OCI-M2 (cell line): ENCODE results near the gene SDK2.
"Not testable (repeated sequence)": the region's sequence is repeated elsewhere in the genome, so short reads cannot be mapped to it uniquely, and the experiment has no call there.

Experiments used
- DNase-seq: peaks from one replicate; lab custom pipeline; 2025; ENCODE audit not compliant: unreplicated experiment; lab: John Stamatoyannopoulos, UW

The SDK2 gene

DNA sequence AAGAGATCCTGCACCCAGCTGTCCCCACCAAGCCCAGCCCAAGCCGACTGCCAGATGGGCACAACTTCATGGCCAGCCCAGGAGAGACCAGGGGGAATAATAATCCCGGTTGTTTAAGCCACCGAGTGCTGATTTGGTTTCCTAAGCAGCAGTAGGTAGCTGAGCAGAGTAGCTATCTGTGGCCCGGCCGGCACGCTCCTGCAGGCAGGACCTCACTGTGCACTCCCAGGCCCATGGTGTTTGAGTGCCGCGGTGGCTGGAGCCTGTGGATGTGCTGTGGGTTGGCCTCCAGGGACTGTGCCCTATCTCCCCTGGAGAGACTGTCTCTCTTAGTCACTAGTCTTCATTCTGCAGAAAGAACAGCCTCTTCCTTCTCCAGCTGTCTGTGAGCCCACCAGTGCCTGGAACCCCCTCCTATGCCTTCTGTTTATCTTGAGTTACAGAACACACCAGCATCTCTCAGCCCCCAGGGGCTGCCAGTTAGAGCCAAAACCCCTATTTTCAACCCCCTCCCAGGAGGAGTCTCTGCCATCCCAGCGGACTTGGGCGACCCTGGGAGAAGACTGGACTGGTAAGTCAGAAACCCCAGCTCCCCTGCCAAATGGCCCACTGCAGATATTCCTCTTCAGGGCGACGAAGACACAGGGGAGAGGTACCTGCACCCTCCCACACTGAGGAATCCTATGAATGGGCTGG, 152.0 kb downstream of the SDK2 start:
- DNase-seq, result no peak

DNA sequence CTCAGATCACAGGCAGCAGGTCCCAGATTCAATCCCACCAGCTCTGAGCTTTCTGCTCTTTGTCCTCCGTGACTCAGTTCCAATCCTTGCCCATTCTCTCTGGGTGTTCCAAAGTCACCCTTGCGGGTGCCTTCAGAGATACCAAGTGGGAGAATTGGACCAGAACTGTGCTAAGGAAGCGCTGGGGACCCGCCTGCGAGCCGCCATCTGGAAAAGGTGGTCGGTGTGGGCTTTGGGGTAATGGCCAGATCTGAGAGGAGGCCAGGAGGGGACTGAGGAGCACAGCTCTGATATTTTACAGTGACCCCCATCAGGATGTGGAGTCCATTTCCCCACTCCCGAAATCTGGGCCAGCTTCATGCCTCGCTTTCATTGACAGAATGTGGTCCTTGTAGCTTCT, 152.6 kb downstream of the SDK2 start:
- DNase-seq, result no peak

DNA sequence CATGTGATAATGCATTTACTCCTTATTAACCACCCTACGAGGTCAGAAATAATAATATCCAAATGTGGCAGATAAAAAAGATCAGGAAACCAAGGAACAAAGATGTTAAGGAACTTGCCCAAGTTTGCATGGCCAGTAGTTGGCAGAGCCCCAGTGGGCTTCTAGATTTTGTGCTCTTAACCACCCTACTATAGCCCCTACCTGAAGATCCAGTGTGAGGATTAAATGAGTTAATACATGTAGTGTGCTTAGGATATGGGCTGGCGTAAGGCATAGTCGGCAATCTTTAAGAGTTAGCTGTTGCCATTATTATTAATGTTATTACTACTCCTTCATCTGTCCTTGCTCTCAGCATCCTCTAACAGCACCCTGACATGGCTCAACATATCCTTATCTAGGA, 153.4 kb downstream of the SDK2 start:
- DNase-seq, result no peak

DNA sequence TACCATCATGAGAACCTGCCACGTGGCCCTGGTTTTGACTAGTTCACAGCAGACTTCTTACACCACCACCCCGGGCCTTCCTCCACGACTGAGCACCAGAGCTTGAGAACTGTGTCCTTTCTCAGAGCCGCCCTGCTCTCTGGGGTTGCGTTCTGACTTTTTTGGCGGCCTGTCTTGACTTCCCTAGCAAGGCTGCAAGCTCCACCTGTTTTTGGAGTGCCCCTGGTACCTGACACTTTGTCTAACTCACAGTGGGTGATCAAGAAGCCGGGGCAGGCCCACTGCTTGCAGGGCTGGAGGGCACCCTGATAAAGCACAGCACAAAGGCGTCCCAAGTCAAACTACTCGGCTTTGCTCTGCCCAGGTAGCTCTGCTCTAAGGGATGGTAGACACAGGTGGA, 154.3 kb downstream of the SDK2 start:
- DNase-seq, result no peak

DNA sequence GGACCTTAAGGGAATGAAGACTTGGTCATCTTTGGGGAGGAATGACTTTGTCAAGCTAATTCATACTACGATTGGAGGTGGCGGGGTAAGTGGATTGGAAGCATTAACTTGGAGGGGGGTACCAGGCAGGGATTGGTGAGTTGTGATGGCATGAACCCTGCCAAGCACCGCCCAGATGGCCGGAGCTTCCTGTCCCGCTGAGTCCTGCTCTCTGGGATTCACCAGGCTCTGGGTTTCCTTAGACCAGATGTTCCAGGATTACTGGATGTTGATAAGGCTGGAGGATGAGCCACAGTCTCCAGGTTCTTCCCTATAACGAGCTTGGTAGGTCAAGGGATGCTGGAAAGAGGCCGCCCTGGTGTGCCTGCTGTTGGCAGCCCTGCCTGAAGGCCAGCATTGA, 154.9 kb downstream of the SDK2 start:
- no peak for DNase-seq

DNA sequence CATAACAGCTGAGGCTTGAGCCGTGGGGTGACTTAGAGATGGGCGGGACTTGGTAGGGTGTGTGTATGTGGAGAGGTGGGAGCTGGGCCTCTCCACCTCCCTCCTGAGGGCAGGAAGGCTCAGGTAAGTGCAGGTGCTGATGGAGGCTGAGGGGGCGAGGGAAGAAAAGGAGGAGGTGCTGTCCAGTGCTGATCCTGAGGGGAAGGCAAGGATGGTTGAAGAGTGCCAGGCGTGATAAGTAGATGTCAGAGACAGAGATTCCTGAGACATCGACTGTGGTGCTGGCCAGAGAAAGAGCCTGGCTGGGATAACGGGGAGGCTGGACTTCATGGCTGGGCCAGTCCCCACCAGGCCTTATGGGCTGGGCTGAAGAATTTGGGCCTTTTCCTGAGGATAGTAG, 159.1 kb downstream of the SDK2 start:
- no peak for DNase-seq

DNA sequence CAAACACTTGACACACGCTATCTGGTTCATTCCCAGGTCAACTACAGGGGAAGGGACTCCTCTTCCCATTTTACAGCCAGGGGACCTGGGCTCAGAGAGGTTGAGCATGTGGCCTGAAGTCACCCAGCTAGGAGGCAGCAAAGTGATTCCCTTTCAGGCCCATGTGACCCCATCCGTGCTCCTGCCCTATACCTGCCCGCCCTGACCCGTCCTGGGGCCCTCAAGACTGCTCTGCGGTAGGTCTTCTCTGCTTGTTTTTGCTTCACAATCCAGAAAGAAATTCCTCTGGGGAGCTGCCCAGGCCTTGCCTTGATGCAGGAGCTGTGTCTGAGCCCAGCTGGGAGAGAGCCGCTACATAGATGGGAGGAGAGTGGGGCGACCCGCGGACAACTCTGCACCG, 161.4 kb downstream of the SDK2 start:
- no peak for DNase-seq

DNA sequence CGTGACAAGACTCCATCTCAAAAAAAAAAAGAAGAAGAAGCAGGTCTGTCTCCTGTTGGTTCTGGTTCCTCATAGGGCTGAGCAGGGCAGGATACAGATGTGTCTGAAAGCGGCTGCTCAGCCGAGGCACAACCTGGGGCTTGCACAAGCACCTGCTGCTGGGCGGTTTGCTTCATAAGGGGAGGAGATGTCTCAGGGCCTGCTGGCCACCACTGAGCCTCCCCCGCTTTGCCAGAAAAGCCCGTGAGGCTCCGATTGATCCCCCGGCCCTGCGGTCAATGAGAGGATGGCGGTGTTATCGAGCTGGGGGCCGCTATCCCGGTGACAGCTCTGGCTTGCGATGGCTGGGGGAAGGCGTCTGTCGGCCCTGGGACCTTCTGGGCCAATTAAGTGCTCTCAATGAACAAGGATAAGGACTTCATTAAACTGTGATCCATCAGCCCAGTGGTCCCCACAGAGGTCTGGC, 162.0 kb downstream of the SDK2 start:
- no peak for DNase-seq

DNA sequence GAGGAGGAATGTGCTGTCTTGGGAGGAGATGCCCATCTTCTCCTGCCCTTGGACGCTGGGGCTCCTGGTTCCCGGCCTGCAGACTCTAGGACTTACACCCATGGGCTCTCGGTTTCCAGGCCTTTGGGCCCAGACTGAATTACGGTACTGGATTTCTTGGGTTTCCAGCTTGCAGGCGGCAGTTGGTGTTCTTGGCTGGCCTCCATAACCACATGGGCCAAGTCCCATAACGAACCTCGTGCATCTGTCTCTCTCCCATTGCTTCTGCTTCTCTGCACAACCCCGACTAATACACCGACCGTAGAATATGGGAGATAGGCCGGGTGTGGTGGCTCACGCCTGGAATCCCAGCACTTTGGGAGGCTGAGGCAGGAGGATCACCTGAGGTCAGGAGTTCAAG, 162.6 kb downstream of the SDK2 start:
- DNase-seq, result no peak

DNA sequence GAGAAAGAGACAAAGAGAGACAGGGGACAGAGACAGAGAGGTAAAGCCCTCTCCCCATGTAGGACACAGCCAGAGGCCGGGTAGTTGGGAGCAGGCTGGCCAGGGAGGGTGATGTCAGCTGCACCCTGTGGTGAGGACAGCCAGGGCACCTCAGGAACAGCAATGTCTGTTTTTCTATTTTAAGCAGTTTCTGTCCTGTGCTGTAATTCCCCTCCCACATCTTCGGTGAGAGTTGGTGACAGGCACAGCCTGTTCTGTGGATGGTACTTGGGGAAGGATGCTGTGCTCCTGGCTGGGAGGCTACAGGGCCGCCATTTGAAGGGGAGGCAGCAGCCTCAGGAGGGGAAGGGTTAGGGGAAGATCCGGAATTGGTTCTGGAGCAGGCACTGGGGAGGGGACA, 163.5 kb downstream of the SDK2 start:
- DNase-seq, result no peak

DNA sequence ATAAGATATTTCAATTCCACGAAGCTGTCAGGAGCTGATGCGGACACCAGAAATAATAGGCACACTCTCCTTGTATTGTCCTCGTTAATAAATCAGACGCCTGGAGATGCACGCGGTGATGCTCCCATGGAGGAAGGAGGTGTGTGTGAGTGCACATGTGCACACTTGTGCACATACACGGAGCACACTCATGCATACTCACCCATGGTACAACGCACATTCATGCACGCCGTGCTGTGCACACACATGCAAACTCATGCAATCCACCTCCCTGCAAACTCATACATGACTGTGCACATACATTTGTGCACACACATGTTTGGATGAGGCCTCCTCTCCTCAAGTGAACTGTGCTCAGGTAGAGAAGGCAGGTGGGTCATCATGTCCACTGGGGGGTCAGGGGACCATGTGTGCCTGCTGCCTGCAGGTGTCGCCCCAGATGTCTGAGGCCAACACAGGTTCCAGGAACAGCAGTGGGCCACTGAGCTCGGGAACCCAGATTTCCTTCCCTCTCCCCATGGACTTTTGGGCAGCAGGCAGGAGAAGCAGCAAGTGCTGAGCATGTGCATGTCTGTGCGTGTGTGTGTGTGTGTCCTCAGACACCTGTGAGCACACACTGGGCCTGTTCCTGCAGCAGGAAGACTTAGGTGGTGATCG, 165.3 kb downstream of the SDK2 start:
- DNase-seq, result no peak

DNA sequence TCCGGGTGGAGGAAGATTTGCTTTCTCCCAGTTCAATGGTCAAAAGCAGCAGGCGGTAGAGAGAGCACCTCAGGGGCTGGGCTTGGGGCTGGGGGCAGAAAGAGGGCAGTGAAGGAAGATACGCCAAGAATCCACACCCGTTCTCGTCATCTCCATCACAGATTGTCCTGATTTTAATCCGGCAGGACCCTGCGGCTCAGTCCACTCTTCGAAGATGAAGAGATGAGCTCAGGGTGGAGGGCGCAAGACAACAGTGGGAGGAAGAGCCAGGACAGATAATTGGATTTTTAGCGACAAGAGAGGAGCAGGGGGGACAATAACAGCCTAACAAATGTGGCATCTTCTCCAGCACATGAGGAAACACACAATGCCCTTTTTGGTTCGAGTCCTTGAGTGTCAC, 165.9 kb downstream of the SDK2 start:
- DNase-seq, result no peak

DNA sequence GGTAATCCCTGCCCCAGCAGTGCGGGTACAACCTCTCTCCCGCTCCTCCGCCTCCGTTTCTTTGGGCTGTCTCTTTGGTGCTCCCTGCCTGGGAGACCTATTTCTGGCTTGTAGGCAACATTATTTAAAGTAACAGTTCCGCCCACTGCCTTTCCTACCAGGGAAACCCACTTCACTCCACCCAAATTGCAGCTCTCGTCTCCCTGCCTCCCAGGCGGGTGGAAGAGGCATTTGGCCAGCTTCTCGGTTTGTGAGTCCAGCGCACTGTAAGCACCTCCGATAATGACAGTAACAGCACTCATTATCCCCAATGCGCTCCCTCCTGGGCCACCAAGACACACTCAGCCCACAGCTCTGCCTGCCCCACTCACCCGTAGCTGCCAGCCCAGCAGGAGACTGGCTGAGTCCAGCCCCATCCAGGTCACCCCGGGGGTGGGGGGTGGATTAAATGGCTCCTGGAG, 167.3 kb downstream of the SDK2 start:
- no peak for DNase-seq

DNA sequence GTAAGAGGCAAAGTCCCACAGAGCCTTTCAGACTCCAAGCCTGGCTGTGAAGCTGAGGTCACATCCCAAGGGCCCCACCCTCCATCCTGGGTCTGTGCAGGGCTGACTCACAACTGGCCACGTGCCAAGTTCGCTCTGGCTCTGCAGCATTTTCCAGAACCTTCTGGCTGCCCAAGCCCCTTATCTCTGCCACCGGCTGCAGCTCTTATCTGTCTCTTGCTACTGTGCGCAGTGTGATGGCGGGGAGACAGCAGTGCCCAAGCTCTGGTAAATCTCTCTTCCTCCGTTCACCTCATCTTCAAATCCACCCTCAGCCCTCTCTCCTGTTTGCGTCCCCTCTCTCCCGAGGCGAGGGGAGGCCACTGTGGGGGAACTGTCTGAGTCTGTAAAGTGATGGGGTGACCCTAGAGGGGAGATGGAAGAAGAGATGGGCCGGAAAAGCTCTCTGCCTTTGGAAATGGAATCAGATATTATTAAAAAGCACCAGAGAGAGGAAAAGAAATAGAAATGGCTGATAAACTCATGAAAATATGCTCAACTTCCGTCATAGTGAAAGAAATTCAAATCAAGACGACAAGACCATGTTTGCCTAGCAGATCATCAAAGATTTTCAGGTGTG, 169.8 kb downstream of the SDK2 start:
- DNase-seq, result no peak

DNA sequence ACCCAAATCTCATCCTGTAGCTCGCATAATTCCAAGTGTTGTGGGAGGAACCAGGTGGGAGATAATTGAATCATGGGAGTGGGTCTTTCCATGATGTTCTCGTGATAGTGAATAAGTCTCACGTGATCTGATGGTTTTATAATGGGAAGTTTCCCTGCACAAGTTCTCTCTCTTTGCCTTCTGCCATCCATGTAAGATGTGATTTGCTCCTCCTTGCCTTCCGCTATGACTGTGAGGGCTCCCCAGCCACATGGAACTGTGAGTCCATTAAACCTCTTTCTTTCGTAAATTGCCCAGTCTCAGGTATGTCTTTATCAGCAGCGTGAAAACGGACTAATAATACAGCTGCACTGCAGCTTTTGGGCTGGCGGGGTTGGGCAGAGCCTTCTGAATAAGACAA, 171.5 kb downstream of the SDK2 start:
- not testable (repeated sequence) for DNase-seq

DNA sequence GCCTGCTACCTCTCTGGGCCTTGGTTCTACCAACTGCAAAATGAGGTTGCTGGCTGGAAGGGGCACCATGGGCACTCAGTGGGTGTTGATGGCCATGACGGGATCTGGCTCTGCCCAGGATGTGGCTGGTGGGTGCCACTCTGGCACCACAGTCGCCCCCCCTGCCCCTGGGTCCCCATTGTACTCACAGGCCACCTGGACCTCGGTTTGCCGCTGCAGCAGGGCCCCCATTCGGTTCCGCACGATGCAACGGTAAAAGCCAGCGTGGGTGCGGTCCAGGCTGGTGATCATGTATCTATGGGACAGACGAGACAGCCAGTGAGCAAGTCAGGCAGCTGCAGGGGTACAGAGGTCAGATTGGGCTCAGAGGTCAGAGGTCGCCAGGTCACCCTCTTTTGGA, 172.3 kb downstream of the SDK2 start:
- DNase-seq, result no peak

DNA sequence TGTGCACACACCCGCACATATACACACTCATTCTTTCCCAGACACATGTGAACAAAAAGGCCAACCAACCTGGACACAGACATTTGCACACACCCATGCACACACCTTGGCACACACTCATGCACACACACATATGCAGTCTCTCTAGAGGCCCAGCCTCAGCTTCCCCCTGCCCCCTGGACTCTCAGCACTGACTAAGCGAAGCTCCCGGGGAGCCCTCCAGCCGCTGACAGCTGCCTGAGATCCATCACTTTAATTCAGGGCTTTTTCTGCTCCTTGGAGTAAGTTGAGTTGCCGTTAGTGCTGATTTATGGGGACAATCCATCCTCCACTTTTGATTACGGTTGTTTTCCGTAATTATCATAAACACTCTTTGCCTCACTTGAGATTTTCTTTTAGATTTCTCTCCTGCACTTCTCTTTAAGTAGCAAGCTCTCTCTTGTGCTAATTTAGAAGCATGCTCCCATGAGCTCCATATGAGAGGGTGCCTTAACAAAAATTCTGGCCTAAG, 173.9 kb downstream of the SDK2 start:
- no peak for DNase-seq

DNA sequence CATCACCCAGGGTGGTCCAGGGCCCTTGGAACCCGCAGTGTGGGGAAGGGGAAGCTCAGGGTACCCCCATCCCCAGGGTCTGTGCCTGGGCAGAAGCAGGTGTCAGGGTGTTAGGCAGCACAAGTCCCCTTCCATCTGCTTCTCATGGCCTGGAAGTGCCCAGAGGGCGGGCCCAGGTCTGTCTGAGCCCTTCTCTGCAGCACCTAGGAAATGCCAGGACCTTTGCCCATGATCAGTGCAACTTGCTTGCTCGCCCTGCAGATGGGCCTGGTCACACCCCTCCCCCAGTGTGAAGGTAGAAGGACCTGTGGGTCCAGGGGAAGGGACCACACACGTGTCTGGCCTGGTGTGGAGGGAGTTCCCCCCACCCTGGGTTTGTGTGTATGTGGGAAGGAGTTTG, 174.9 kb downstream of the SDK2 start:
- DNase-seq, result no peak

DNA sequence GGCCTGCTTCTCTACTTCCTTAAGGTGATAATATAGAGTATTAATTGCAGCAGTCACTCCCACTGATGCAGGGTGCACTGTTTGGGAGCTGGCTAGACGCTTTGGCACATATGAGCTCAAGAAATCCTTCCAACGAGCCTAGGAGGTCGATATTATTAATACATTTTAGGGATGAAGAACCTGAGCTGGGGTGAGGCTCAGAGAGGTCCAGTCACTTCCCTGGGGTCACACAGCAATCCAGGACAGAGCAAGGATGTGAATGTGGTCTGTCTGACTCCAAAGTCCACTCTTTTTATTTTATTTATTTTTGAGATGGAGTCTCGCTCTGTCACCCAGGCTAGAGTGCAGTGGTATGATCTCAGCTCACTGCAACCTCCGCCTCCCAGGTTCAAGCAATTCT, 176.0 kb downstream of the SDK2 start:
- DNase-seq, result no peak

DNA sequence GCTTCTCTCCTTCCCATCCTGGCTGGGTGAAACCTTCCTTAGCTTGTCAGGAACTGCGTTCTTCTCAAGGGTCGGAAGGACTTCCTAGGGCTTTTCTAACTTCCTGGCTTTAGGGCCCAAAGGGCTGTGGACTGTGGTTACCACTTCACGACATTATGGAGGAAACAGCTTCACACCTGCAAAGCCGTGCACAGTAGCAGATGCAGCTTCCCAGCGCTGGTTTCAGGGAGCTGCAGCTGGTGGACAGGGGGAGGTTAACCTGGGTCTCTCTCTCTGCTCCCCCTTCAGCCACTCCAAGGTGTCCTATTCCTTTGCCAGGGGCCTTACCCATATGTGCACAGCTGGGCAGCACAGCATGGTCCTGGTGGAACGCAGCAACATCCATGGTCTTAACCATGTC, 176.6 kb downstream of the SDK2 start:
- no peak for DNase-seq

DNA sequence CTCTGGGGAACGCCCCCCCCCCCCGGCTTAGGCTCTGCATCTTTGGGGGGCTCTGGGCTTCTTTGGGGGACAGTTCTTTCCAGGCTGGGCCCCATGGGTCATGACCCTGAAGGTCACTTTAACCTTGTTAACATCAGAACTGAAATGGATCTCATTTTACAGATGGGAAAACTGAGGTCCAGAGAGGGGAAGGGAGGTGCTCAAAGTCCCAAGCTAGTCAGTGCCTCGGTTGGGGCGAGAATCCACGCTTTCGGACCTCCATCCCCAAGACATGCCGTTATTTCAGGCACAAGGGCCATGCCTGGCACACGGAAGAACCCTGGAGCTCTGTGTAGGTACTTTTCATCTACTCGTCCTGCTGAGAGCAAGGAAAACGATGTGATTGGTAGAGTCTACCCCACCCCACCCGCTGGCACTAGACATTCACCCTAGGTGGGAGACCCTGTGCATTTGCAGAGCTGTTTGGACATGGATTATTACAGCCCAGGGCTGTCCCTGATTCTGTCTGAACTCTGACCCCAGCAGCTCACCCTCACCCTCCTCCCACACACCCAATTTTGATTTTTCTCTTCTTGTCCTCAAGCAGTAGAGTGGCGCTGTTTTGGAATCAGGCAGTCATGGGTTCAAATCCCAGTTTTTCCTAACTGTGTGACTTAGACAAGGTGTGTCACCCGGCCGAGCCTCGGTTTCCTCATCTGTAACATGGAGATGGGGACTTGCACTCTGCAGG, 177.4 kb downstream of the SDK2 start:
- no peak for DNase-seq

DNA sequence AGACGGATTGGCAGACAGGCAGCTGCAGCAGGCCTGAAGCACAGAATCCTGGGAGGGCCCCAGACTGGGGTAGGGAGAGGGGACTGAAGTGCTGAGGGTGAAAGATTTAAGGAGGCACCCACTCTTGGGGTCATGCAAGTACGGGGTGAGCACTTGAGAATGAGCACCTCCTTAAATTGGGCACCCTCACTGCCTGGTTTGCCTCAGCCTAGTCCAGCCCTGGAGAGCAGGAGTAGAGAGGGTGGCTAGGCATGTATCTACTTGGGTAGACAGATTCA, 178.4 kb downstream of the SDK2 start:
- DNase-seq, result no peak
